ENCODE data around the gene SESN3.

DNA sequence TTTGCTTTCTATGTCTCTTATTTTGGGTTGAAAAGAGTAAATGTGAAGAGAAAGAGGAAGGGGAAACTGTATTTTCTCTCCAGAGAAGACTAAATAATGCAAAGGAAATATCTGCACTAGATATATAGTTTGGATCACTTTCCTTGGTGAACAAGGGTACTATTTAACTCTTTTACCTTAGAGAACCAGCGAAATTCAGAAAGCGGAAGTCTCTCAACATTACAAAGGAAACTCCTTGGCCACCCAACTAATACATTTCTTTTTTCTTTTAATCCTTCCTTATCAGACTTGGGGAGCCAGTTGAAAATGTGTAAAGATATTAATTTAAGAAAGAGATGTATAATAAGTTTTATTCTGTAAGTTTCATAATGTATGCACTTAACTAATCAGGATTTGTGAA is 64.2 kb downstream of the SESN3 start:
- TF ChIP-seq POLR2AphosphoS5 (IDR thresholded peaks at IDR 0.05; ENCODE audit: low read depth, low read length) = no peak
- TF ChIP-seq POLR2A (IDR thresholded peaks at IDR 0.05; ENCODE audit: low read depth, low read length) = no peak
- no peak for TF ChIP-seq TAF1 (IDR thresholded peaks at IDR 0.05; ENCODE audit: borderline replicate concordance, low read depth, low read length)

Data from GM12892 (cell line).